Measurements from ENCODE around the gene LRRC1. TPM values are rescaled to one million over a fixed set of nuclear protein-coding genes. Genes with fewer than 3 reads are reported as not detected.

The LRRC1 gene
- total and polyA plus RNA-seq, 10 of the 15 experiments (the other 5 are each of a cell fraction or from before 2014, with no cell fraction given): 0.35 to 9.3 (median 0.63) TPM

DNA sequence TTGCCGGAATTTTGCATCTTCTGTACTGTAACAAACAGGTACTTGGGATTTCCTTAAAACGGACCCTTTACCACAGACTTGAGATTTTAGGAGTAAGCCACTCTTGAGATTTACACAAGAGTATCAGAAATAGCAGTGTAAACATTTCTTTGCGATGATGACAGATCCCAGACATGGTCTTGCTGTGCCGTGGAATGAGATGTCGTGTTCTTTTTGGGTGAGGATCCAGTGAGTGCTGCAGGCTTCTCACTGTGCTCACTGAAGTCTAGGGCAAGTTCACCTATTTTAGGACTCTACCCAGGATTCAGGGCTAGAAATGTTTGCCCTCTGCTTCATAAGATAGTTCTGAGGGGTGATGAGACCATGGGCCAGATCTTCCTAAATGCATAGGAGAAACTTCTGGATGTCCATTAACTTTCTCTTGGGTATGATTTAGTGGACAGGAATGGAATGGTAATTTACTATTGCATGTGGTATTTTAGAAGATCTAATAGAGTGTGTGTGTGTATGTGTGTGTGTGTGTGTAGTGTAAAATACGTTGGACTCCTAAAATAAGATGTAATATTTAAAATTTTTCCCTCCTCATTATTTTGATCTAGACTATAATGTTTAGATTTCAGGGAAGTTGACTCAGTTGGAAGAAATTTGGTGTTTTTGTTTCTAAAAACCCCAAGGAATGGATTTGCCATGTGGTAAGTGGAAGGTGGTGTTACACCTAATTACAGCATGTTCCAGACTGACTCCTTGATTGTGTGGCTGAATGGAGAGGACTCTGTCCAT is 8.5 kb downstream of the LRRC1 start (continued):
- TF ChIP-seq, protein P1, sequence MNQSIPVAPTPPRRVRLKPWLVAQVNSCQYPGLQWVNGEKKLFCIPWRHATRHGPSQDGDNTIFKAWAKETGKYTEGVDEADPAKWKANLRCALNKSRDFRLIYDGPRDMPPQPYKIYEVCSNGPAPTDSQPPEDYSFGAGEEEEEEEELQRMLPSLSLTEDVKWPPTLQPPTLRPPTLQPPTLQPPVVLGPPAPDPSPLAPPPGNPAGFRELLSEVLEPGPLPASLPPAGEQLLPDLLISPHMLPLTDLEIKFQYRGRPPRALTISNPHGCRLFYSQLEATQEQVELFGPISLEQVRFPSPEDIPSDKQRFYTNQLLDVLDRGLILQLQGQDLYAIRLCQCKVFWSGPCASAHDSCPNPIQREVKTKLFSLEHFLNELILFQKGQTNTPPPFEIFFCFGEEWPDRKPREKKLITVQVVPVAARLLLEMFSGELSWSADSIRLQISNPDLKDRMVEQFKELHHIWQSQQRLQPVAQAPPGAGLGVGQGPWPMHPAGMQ (IDR thresholded peaks at IDR 0.05; ENCODE audit: borderline replicate concordance): no peak
- TF ChIP-seq POLR2AphosphoS5 (IDR thresholded peaks at IDR 0.05; ENCODE audit: low read length): no peak

DNA sequence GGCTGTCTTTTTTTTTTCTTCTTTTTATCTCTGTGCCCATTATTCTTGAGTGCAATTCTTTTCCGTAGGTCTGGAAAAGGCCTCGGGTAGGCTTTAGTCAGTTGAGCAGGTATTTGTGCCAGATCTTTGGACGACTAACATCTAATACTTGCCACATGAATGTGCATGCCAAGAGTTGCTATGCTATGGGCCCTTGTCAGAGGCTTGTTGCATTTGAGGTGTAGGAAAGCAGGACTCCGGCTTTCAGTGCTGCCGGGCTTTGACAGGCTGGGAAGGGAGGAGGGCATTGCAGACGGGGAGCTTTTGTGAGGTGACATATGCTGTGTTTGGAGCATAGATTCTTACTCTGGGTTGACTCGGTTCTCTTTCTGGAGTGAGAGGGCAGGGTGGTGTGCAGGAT is 10.2 kb downstream of the LRRC1 start:
- H3K9ac ChIP-seq (ENCODE audit: control insufficient read depth, insufficient read depth, low read length): no peak overlapping the region
- intact Hi-C loops (cut with micrococcal nuclease; ENCODE audit: unreplicated experiment) (no loop called here), in situ Hi-C loops (cut with MboI) (no loop called here)
- H3K27me3 ChIP-seq (replicated peaks in 1 of 2; ENCODE audit: control insufficient read depth in 2 of 2, insufficient read depth in 2 of 2, low read length in 1 of 2): no peaks in the 10 kb centered on the region
- H3K4me2 ChIP-seq (ENCODE audit: control insufficient read depth, insufficient read depth): no peak overlapping the region
- TF ChIP-seq, protein P2, sequence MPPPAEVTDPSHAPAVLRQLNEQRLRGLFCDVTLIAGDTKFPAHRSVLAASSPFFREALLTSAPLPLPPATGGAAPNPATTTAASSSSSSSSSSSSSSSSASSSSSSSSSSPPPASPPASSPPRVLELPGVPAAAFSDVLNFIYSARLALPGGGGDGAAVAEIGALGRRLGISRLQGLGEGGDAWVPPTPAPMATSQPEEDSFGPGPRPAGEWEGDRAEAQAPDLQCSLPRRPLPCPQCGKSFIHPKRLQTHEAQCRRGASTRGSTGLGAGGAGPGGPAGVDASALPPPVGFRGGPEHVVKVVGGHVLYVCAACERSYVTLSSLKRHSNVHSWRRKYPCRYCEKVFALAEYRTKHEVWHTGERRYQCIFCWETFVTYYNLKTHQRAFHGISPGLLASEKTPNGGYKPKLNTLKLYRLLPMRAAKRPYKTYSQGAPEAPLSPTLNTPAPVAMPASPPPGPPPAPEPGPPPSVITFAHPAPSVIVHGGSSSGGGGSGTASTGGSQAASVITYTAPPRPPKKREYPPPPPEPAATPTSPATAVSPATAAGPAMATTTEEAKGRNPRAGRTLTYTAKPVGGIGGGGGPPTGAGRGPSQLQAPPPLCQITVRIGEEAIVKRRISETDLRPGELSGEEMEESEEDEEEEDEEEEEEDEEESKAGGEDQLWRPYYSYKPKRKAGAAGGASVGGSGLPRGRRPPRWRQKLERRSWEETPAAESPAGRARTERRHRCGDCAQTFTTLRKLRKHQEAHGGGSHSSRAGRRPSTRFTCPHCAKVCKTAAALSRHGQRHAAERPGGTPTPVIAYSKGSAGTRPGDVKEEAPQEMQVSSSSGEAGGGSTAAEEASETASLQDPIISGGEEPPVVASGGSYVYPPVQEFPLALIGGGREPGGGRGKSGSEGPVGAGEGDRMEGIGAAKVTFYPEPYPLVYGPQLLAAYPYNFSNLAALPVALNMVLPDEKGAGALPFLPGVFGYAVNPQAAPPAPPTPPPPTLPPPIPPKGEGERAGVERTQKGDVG (CRISPR knock-in tag; IDR thresholded peaks at IDR 0.05): no peak
- TF ChIP-seq, protein P3, sequence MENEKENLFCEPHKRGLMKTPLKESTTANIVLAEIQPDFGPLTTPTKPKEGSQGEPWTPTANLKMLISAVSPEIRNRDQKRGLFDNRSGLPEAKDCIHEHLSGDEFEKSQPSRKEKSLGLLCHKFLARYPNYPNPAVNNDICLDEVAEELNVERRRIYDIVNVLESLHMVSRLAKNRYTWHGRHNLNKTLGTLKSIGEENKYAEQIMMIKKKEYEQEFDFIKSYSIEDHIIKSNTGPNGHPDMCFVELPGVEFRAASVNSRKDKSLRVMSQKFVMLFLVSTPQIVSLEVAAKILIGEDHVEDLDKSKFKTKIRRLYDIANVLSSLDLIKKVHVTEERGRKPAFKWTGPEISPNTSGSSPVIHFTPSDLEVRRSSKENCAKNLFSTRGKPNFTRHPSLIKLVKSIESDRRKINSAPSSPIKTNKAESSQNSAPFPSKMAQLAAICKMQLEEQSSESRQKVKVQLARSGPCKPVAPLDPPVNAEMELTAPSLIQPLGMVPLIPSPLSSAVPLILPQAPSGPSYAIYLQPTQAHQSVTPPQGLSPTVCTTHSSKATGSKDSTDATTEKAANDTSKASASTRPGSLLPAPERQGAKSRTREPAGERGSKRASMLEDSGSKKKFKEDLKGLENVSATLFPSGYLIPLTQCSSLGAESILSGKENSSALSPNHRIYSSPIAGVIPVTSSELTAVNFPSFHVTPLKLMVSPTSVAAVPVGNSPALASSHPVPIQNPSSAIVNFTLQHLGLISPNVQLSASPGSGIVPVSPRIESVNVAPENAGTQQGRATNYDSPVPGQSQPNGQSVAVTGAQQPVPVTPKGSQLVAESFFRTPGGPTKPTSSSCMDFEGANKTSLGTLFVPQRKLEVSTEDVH (IDR thresholded peaks at IDR 0.05; ENCODE audit: low read depth, partially characterized antibody): no peak
- TF ChIP-seq BCL11A (IDR thresholded peaks at IDR 0.05; ENCODE audit: low read depth, low read length): no peak
- no peak for TF ChIP-seq ETV6 (conservative IDR thresholded peaks at IDR 0.05 in 1 of 2, IDR thresholded peaks at IDR 0.05 in 1 of 2; ENCODE audit: borderline replicate concordance in 1 of 2, low read depth in 1 of 2)
- TF ChIP-seq RAD51 (IDR thresholded peaks at IDR 0.05): no peak
- TF ChIP-seq BHLHE40 (IDR thresholded peaks at IDR 0.05; ENCODE audit: borderline replicate concordance in 1 of 2, low read depth in 2 of 2, low read length in 1 of 2): no peak
- no peak for TF ChIP-seq POLR2AphosphoS5 (IDR thresholded peaks at IDR 0.05; ENCODE audit: low read length)
- no peak for TF ChIP-seq CHD2 (IDR thresholded peaks at IDR 0.05; ENCODE audit: borderline replicate concordance, low read depth, low read length)
- TF ChIP-seq DPF2 (IDR thresholded peaks at IDR 0.05): no peak
- no peak for TF ChIP-seq STAT3 (IDR thresholded peaks at IDR 0.05; ENCODE audit: low read depth, low read length)
- no peak for TF ChIP-seq HDAC2 (IDR thresholded peaks at IDR 0.05)
- no peak for TF ChIP-seq FOXK2 (IDR thresholded peaks at IDR 0.05)
- no peak for TF ChIP-seq SREBF2 (IDR thresholded peaks at IDR 0.05; ENCODE audit: low read length)
- no peak for TF ChIP-seq HCFC1 (IDR thresholded peaks at IDR 0.05; ENCODE audit: low read length)
- TF ChIP-seq YY1 (IDR thresholded peaks at IDR 0.05; ENCODE audit: low read depth, low read length): no peak
- no peak for DNase-seq (ENCODE audit: low read depth, low spot score)
- H3K4me1 ChIP-seq (ENCODE audit: control insufficient read depth, insufficient read depth, low read length): no peaks in the 10 kb centered on the region
- POLR2A ChIA-PET: no interaction called here
- H3K27ac ChIP-seq (ENCODE audit: control insufficient read depth, insufficient read depth): no peak overlapping the region
- no peak for ATAC-seq
- RAD21 ChIA-PET (ENCODE audit: unreplicated experiment): no interaction called here
- no peak for FAIRE-seq
- H3K9me3 ChIP-seq (replicated peaks; ENCODE audit: control insufficient read depth, insufficient read depth, low read length): no peaks in the 10 kb centered on the region
- H3K36me3 ChIP-seq (ENCODE audit: control insufficient read depth in 2 of 2, insufficient read depth in 2 of 2, low read length in 1 of 2): no peaks in the 10 kb centered on the region
- BruUV-seq (replicated peaks): no TSS peak
- SMC1A ChIA-PET (ENCODE audit: uncharacterized antibody, unreplicated experiment): no interaction called here
- 40% methylated on average over 7 of the region's 7 CpGs for WGBS (ENCODE audit: insufficient coverage, insufficient replicate concordance, low lambda C conversion rate, missing lambda C conversion rate)
- CTCF ChIA-PET: no interaction called here
- H2AFZ ChIP-seq (ENCODE audit: control insufficient read depth, low read depth, low read length): no peak overlapping the region
- H3K4me3 ChIP-seq: no peak overlapping the region
- no peaks in the 10 kb centered on the region for H4K20me1 ChIP-seq (ENCODE audit: control insufficient read depth, insufficient read depth)
- H3K79me2 ChIP-seq (ENCODE audit: control insufficient read depth, insufficient read depth, low read length): no peaks in the 10 kb centered on the region

Measured in GM12878 (cell line).